Measurements from ENCODE around the gene OTOGL. TPM values are rescaled to one million over a fixed set of nuclear protein-coding genes. Genes with fewer than 3 reads are reported as not detected.

OTOGL gene
- total and polyA plus RNA-seq, 9 donors: 0.05 to 0.26 (median 0.12) TPM; not detected in 2

- Histone ChIP-seq H3K36me3 (no peaks in the 10 kb centered on the region), H3K9me3 (no peaks in the 10 kb centered on the region), H3K27me3 (no peaks in the 10 kb centered on the region), H3K27ac (no peak overlapping the region), H3K4me1 (ENCODE audit: insufficient read depth) (no peaks in the 10 kb centered on the region), H3K4me3 (no peak overlapping the region)
- intact Hi-C loops (cut with DNase I): no loop called here
- DNase-seq: no peak
- TF ChIP-seq CTCF (IDR thresholded peaks at IDR 0.05): no peak
- TF ChIP-seq EP300 (IDR thresholded peaks at IDR 0.05): no peak
- TF ChIP-seq POLR2A (IDR thresholded peaks at IDR 0.05): no peak
Measured at GRCh38 chr12:80233926-80234325, 134.6 kb downstream of the OTOGL start.

- WGBS, 3 donors: 64 to 71% (median 70%) methylated on average over 3 of the region's 3 CpGs
- Histone ChIP-seq H3K27me3 (no peaks in the 10 kb centered on the region), H3K9me3 (no peaks in the 10 kb centered on the region), H3K4me1 (ENCODE audit: insufficient read depth) (no peaks in the 10 kb centered on the region), H3K4me3 (no peak overlapping the region), H3K36me3 (no peaks in the 10 kb centered on the region), H3K27ac (no peak overlapping the region)
- intact Hi-C loops (cut with DNase I): no loop called here
- DNase-seq: no peak
- TF ChIP-seq CTCF (IDR thresholded peaks at IDR 0.05): no peak
- TF ChIP-seq EP300 (IDR thresholded peaks at IDR 0.05): no peak
- TF ChIP-seq POLR2A (IDR thresholded peaks at IDR 0.05): no peak
Measured at GRCh38 chr12:80234667-80235066, 135.3 kb downstream of the OTOGL start.

GRCh38 chr12:80235944-80236343, 136.6 kb downstream of the OTOGL start:
- TF ChIP-seq POLR2A (IDR thresholded peaks at IDR 0.05) (no peak), EP300 (IDR thresholded peaks at IDR 0.05) (no peak), CTCF (IDR thresholded peaks at IDR 0.05) (no peak)
- Histone ChIP-seq H3K27me3 (no peaks in the 10 kb centered on the region), H3K4me1 (ENCODE audit: insufficient read depth) (no peaks in the 10 kb centered on the region), H3K27ac (no peak overlapping the region), H3K36me3 (no peaks in the 10 kb centered on the region), H3K9me3 (no peaks in the 10 kb centered on the region), H3K4me3 (no peak overlapping the region)
- intact Hi-C loops (cut with DNase I): no loop called here
- no peak for DNase-seq

GRCh38 chr12:80239867-80240266, 140.5 kb downstream of the OTOGL start:
- H3K36me3 ChIP-seq: no peaks in the 10 kb centered on the region
- no peak overlapping the region for H3K4me3 ChIP-seq
- H3K27ac ChIP-seq: no peak overlapping the region
- TF ChIP-seq POLR2A (IDR thresholded peaks at IDR 0.05) (no peak), CTCF (IDR thresholded peaks at IDR 0.05) (no peak), EP300 (IDR thresholded peaks at IDR 0.05) (no peak)
- no peaks in the 10 kb centered on the region for H3K27me3 ChIP-seq
- H3K9me3 ChIP-seq: no peaks in the 10 kb centered on the region
- no peaks in the 10 kb centered on the region for H3K4me1 ChIP-seq (ENCODE audit: insufficient read depth)
- intact Hi-C loops (cut with DNase I): no loop called here
- DNase-seq: no peak

Measured in ovary (tissue), 9 donors.